Measurements from ENCODE around the gene ATP6V0B.

ATP6V0B gene

DNA sequence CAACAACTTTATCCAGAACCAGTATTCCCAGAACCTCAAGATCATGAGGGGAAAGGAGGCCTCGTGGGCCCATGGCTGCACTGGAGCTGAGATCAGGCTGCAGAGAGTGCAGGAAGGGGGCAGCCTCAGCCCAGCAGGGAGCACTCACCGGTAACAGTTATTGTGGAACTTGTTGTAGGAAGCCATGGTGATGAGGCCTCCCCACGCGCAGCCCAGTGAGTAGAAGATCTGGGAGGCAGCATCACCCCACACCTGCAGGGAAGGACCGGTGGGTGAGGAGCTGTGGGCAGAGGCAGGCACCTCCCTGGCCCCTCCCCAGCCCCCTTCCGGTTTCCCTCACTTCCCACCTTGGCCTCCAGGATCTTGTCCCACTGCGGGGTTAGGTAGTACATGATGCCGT is 27.4 kb downstream of the ATP6V0B start:
- DNase-seq (ENCODE audit: low read depth, low spot score), result no peak

DNA sequence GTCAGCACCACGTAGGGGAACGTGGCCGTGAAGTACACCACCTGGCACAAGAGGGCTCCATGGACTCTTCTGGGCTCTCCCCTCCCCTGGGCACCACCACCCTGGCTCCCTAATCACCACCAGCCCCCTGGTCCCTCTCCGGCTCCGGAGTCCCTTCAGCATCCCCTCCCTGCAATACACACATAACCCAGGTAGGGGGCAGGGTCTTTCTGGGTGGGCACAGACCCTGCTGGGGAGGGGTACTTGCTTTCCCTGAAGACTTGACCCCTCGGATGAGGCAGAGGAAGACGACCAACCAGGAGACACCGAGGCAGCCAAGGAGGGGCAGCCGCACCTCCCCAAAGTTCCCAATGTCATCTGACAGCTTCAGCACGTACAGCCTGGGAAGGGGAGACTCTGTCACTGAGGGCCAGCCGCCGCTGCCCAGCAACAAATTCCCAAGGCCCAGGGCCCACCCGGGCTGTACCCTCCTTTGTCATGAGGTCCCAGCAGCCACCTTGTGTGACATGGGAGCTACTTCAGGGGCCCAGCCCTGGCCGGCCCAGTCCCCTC is 27.9 kb downstream of the ATP6V0B start:
- DNase-seq (ENCODE audit: low read depth, low spot score), result no peak

DNA sequence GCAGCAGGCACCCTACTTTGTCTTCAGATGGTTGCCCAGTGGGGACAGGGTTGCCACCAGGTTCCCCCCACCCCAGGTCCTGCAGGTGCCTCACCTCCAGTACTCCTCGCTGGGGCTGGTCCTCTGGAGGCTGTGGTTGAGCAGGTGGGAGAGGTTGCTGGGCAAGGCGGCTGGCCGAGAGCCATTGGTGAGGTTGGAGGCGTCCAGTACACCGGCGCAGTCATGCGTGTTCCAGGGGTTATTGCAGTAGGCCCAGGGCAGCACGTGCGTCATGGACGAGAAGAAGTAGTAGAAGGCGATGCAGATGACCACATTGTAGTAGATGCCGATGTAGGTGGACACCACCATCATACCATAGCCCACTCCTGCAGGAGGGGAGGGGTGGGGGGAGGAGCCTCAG is 33.5 kb downstream of the ATP6V0B start:
- DNase-seq (ENCODE audit: low read depth, low spot score), result no peak

GRCh38 chr1:44010935-44011471 is 36.2 kb downstream of the ATP6V0B start:
- DNase-seq (ENCODE audit: low read depth, low spot score), result no peak

DNA sequence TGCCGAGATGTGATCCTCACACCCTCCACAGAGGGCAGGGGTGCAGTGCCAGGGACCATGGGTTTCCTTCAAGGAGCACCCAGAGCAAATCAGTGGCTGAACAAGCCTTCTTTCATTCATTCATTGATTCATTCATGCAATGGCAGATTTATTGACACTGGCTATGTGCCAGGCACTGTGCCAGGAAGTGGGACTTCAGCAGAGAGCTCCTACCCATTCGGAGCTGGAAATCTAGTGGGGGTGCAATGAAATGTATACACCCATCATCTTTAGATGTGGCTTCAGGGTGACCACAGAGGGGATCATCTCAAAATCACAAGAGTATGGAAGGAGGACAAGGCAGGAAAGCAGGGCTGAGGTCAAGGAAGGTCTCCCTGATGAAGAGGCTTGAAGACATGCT is 37.6 kb downstream of the ATP6V0B start:
- no peak for DNase-seq (ENCODE audit: low read depth, low spot score)

GRCh38 chr1:44012941-44013609 is 38.3 kb downstream of the ATP6V0B start:
- DNase-seq (ENCODE audit: low read depth, low spot score), result peak; percentile 63

GRCh38 chr1:44013949-44014348 is 39.2 kb downstream of the ATP6V0B start:
- peak; percentile 52 for DNase-seq (ENCODE audit: low read depth, low spot score)

- no peak for DNase-seq (ENCODE audit: low read depth, low spot score)
These were observed 39.8 kb downstream of the ATP6V0B start for GRCh38 chr1:44014365-44015104.

DNA sequence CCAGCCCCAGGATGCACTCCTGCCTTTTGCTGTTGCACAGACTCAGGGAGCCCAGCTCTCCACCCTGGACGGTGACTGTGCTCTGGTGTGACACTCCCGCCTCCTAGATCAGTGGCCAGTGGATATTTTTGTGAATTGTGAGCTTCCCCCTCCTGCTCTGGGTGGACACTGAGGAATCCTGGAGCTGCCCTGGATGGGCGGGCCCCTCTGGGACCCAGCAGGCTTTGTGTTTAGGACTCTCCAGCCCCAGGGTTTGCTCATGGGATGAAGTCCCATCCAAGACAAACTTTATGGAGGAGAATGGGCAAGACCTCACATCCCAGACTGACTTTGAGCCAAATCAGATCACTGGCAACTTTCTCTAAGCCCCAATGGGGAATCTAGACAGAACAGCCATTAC is 40.4 kb downstream of the ATP6V0B start:
- no peak for DNase-seq (ENCODE audit: low read depth, low spot score)

DNA sequence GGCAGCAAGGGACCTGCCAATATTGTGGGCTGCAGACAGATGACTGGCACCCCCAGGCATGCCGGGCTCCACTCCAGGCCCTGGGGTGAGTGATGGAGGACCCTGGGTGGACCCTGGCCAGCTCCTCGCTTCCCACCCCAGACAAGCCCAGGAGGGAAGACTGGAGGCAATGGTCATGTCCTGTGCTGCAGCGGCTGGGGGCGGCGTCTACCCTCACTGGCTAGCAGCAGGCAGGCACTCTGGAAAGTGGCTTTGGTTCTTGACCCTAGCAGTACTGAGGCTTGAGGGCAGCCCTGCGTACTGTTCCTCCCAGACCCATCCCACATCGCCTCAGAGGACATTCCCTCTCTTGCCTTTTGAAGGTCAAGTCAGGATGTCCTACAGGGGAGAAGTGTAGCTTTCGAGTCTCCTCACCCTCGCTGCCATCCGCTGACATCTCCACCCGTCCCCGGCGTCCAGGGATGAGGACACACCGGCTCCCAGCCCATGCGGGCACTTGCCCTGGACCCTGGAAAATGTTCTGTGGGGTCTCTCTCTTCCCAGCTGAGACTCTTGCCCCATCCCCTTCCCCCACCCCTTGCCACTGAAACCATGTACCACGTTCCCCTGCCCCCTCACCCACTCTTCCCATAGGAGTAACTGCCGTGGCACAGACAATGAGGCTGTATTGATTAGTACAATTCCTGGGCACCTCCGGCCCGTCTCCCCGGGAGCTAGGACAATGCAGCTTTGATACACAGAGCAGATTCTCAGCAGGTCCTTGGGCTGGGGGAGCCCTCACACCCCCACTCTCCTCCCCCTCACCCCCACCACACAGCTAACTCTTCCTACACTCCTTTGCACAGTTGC is 41.5 kb downstream of the ATP6V0B start:
- DNase-seq (ENCODE audit: low read depth, low spot score), result no peak

DNA sequence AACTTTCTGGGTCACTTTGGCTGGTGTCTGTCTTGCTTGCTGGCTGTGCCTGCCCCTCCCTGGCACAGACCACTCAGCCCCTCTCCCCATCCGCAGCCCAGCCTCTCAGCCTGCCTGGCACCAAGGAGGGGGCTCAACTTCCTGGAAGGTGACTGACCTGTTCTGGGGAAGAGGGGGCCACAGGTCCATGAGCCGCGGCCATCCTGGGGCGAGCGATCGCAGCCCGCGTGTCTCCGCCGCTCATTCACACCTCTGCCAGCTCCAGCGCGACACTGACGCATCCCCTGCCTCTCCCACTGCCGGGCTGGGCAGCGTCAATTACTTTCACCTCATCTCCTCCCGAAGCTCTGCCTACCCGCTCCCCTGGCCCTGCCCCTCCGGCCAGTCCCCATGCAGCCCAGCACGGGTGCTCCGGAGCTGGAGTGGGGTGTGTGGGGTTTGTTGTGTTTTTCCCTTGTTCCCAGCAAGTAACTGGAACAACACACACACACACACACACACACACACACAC is 42.2 kb downstream of the ATP6V0B start:
- peak; percentile 61 for DNase-seq (ENCODE audit: low read depth, low spot score)

DNA sequence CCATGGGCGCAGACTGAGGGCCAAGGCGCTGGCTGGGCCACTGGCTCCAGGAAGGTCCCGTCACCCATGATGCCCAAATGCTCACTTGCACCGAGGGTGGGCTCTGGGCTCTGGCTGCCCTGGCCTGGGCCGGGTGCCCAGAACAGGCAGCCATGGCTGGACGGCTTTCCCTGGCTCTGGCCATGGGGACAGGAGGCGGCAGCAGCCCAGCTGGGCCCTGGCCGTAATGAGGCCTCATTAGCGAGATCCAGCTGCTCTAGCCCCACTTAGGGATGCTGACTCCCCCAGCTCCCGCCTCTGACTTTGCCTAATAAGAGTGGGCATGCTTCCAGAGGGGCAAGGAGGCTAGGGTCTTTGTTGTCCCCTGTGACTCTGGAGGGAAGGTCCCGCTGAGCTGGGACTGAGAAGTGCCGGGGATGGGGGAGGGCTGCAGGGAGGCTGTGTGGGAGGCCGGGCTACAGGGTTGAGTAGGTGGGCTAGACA is 44.7 kb downstream of the ATP6V0B start:
- DNase-seq (ENCODE audit: low read depth, low spot score), result no peak

- DNase-seq (ENCODE audit: low read depth, low spot score), result no peak
These were observed 45.7 kb downstream of the ATP6V0B start for GRCh38 chr1:44020464-44020863.

- no peak for DNase-seq (ENCODE audit: low read depth, low spot score)
These were observed 46.4 kb downstream of the ATP6V0B start for GRCh38 chr1:44021156-44021555.

GRCh38 chr1:44021581-44022321 is 47.0 kb downstream of the ATP6V0B start:
- no peak for DNase-seq (ENCODE audit: low read depth, low spot score)

DNA sequence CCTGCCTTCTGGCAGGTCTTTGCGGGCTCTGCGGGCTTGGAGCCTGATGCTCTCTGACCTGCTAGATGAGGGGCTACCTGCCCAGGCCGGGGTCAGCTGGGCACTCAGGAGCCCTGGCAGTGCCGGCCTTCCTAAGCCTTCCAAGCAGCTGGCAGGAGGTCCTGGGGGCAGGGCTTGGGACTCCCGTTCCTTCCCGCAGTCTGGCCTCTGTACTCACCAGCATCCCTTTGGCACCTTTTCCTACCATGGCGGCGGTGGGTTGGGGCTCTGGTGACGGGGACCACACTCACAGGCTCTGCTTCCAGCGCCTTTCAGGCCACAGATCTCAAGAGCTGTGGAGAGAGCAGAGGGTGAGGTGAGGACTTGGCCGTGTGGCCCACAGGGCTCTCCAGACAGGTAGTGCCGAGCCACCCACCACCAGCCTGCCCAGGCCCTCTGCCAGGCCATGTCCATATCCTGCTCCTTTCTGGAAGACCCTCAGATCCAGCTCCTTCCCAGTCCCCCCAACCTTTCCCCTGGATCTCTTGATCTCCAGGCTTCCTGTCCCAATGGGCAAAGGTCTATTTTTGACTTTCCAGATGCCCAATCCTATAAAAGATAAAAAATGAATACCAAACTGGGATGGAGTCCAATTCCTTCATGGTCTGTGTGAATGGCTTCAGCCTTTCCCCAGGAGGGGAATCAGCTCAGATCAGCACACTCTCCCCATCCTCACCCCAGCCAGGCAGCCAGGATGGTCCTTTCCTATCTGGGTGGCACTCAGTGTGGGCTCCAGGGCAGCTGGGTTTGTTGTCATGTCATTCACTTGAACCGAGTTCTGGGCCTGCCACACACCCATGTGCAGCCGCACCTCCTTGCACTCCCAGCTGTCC is 49.5 kb downstream of the ATP6V0B start:
- no peak for DNase-seq (ENCODE audit: low read depth, low spot score)

- DNase-seq (ENCODE audit: low read depth, low spot score), result no peak
These were observed 50.3 kb downstream of the ATP6V0B start for GRCh38 chr1:44024903-44025525.

GRCh38 chr1:44025816-44026215 is 51.1 kb downstream of the ATP6V0B start:
- DNase-seq (ENCODE audit: low read depth, low spot score), result no peak

GRCh38 chr1:44027320-44027719 is 52.6 kb downstream of the ATP6V0B start:
- DNase-seq (ENCODE audit: low read depth, low spot score), result no peak

Data from astrocyte of the hippocampus (primary cell).